Measurements from ENCODE around the gene THBS2. TPM values are rescaled to one million over a fixed set of nuclear protein-coding genes. Genes with fewer than 3 reads are reported as not detected.

The THBS2 gene
- total RNA-seq, 2 donors from 2014 or later: 0.93 to 0.99 TPM

GRCh38 chr6:169243661-169244060, 10.0 kb downstream of the THBS2 start:
- Histone ChIP-seq H3K27me3 (ENCODE audit: control insufficient read depth, insufficient read depth, low read length, poor library complexity, severe bottlenecking) (no peaks in the 10 kb centered on the region), H3K9me3 (ENCODE audit: control insufficient read depth, low read length) (no peaks in the 10 kb centered on the region), H3K9ac (ENCODE audit: extremely low read depth, low read length, poor library complexity, severe bottlenecking) (no peak overlapping the region), H3K36me3 (ENCODE audit: control insufficient read depth, insufficient read depth, low read length) (no peaks in the 10 kb centered on the region), H3K4me1 (ENCODE audit: control insufficient read depth, insufficient read depth, low read length) (no peaks in the 10 kb centered on the region), H3K27ac (ENCODE audit: low read depth, low read length) (no peak overlapping the region), H3K4me3 (ENCODE audit: low read length) (no peak overlapping the region)
- Mint-ChIP-seq H3K4me3 (no peak overlapping the region), H3K27me3 (ENCODE audit: insufficient read depth) (no peaks in the 10 kb centered on the region), H3K27ac (no peak overlapping the region), H3K36me3 (ENCODE audit: low read depth) (peaks cover 8% of the 10 kb centered on the region), H3K4me1 (no peaks in the 10 kb centered on the region), H3K9me3 (peaks cover 9% of the 10 kb centered on the region)
- no peak for DNase-seq
- no peak for TF ChIP-seq CTCF (conservative IDR thresholded peaks at IDR 0.05)
- 100% methylated on average over 1 of the region's 1 CpG for WGBS, 2 experiments (ENCODE audit: insufficient coverage in 1 of 2, insufficient read length in 1 of 2)

- H3K36me3 Mint-ChIP-seq (ENCODE audit: low read depth): peaks cover 8% of the 10 kb centered on the region
- no peak overlapping the region for H3K27ac Mint-ChIP-seq
- no peaks in the 10 kb centered on the region for H3K27me3 Mint-ChIP-seq (ENCODE audit: insufficient read depth)
Observed at GRCh38 chr6:169243186-169243585, 10.5 kb downstream of the THBS2 start.

GRCh38 chr6:169241688-169242350, 11.8 kb downstream of the THBS2 start:
- WGBS, 2 experiments (ENCODE audit: insufficient coverage in 1 of 2, insufficient read length in 1 of 2): 91 to 97% methylated on average over 32 of the region's 32 CpGs
- no peak overlapping the region for H3K27ac Mint-ChIP-seq

More at GRCh38 chr6:169243186-169243585, 10.5 kb downstream of the THBS2 start:
- Histone ChIP-seq H3K27me3 (ENCODE audit: control insufficient read depth, insufficient read depth, low read length, poor library complexity, severe bottlenecking) (no peaks in the 10 kb centered on the region), H3K9me3 (ENCODE audit: control insufficient read depth, low read length) (no peaks in the 10 kb centered on the region), H3K9ac (ENCODE audit: extremely low read depth, low read length, poor library complexity, severe bottlenecking) (no peak overlapping the region), H3K4me1 (ENCODE audit: control insufficient read depth, insufficient read depth, low read length) (no peaks in the 10 kb centered on the region), H3K27ac (ENCODE audit: low read depth, low read length) (no peak overlapping the region), H3K4me3 (ENCODE audit: low read length) (no peak overlapping the region), H3K36me3 (ENCODE audit: control insufficient read depth, insufficient read depth, low read length) (no peaks in the 10 kb centered on the region)
- DNase-seq: no peak
- no peak for TF ChIP-seq CTCF (conservative IDR thresholded peaks at IDR 0.05)
- Mint-ChIP-seq H3K4me3 (no peak overlapping the region), H3K4me1 (no peaks in the 10 kb centered on the region), H3K9me3 (peaks cover 9% of the 10 kb centered on the region)
- WGBS, 2 experiments (ENCODE audit: insufficient coverage in 1 of 2, insufficient read length in 1 of 2): 91 to 95% methylated on average over 9 to 11 of the region's 11 CpGs

More at GRCh38 chr6:169241688-169242350, 11.8 kb downstream of the THBS2 start:
- Mint-ChIP-seq H3K9me3 (no peaks in the 10 kb centered on the region), H3K4me3 (no peak overlapping the region), H3K27me3 (ENCODE audit: insufficient read depth) (no peaks in the 10 kb centered on the region), H3K4me1 (no peaks in the 10 kb centered on the region), H3K36me3 (ENCODE audit: low read depth) (no peaks in the 10 kb centered on the region)
- Histone ChIP-seq H3K4me1 (ENCODE audit: control insufficient read depth, insufficient read depth, low read length) (no peaks in the 10 kb centered on the region), H3K9me3 (ENCODE audit: control insufficient read depth, low read length) (no peaks in the 10 kb centered on the region), H3K36me3 (ENCODE audit: control insufficient read depth, insufficient read depth, low read length) (no peaks in the 10 kb centered on the region), H3K9ac (ENCODE audit: extremely low read depth, low read length, poor library complexity, severe bottlenecking) (no peak overlapping the region), H3K27me3 (ENCODE audit: control insufficient read depth, insufficient read depth, low read length, poor library complexity, severe bottlenecking) (no peaks in the 10 kb centered on the region), H3K4me3 (ENCODE audit: low read length) (no peak overlapping the region), H3K27ac (ENCODE audit: low read depth, low read length) (no peak overlapping the region)
- no peak for TF ChIP-seq CTCF (conservative IDR thresholded peaks at IDR 0.05)
- DNase-seq: no peak
